Germinal center (tissue), 1 donor: Measurements from ENCODE around the gene UGT2B10.

Experiments used
- DNase-seq: peaks from one replicate; pipeline ENCODE4 v3.0.0; 2012; ENCODE audit warnings: mixed read lengths, low spot score

The UGT2B10 gene

GRCh38 chr4:68871809-68872642 lies 56.2 kb downstream of the UGT2B10 start:
- no peak for DNase-seq

GRCh38 chr4:68872643-68873502 lies 57.1 kb downstream of the UGT2B10 start:
- DNase-seq: no peak

GRCh38 chr4:68874507-68874906 lies 58.7 kb downstream of the UGT2B10 start:
- no peak for DNase-seq

GRCh38 chr4:68877555-68877954 lies 61.8 kb downstream of the UGT2B10 start:
- DNase-seq: no peak

- DNase-seq: no peak
Measured at GRCh38 chr4:68878048-68878447, 62.3 kb downstream of the UGT2B10 start.
